NCI-H1417 (cell line): ENCODE measurements around the gene DLEU7.

Experiments
- DNase-seq, 3 experiments: peaks; one replicate each; lab custom pipeline; 2025; lab: John Stamatoyannopoulos, UW

Gene DLEU7

GRCh38 chr13:50843257-50844083, at the start of gene DLEU7:
TSS of gene DLEU7 (minus strand) at chr13:50843692. CDS start at chr13:50843646, 46 bp downstream.
- DNase-seq, result no peak

GRCh38 chr13:50892210-50892944, 48.9 kb upstream of the DLEU7 start:
- no peak for DNase-seq

GRCh38 chr13:50891206-50891605, 47.7 kb upstream of the DLEU7 start:
- DNase-seq, result no peak

GRCh38 chr13:50889317-50889716, 45.8 kb upstream of the DLEU7 start:
- no peak for DNase-seq

GRCh38 chr13:50888362-50888761, 44.9 kb upstream of the DLEU7 start:
- no peak for DNase-seq

GRCh38 chr13:50887151-50887550, 43.7 kb upstream of the DLEU7 start:
- no peak for DNase-seq

GRCh38 chr13:50884265-50884664, 40.8 kb upstream of the DLEU7 start:
- no peak for DNase-seq

- no peak for DNase-seq
These were observed 40.2 kb upstream of the DLEU7 start for GRCh38 chr13:50883728-50884127.

GRCh38 chr13:50882816-50883435, 39.4 kb upstream of the DLEU7 start:
- DNase-seq, result no peak

- DNase-seq, result no peak
These were observed 30.5 kb upstream of the DLEU7 start for GRCh38 chr13:50873991-50874390.

GRCh38 chr13:50873467-50873866, 30.0 kb upstream of the DLEU7 start:
- no peak for DNase-seq

GRCh38 chr13:50871405-50871804, 27.9 kb upstream of the DLEU7 start:
- DNase-seq, result no peak

GRCh38 chr13:50867637-50867945, 24.1 kb upstream of the DLEU7 start:
- DNase-seq, result no peak

- DNase-seq, result no peak
These were observed 23.5 kb upstream of the DLEU7 start for GRCh38 chr13:50866817-50867636.

- no peak for DNase-seq
These were observed 21.0 kb upstream of the DLEU7 start for GRCh38 chr13:50864492-50864891.

GRCh38 chr13:50855681-50856080, 12.2 kb upstream of the DLEU7 start:
- DNase-seq, result no peak

- DNase-seq, result no peak
These were observed 7.0 kb upstream of the DLEU7 start for GRCh38 chr13:50850445-50850844.

- DNase-seq, result no peak
These were observed 4.0 kb upstream of the DLEU7 start for GRCh38 chr13:50847501-50847900.

GRCh38 chr13:50846861-50847475, 3.5 kb upstream of the DLEU7 start:
- no peak for DNase-seq

GRCh38 chr13:50845211-50845610, 1.7 kb upstream of the DLEU7 start:
- no peak for DNase-seq

GRCh38 chr13:50844084-50844875, 788 bp upstream of the DLEU7 start:
- no peak for DNase-seq
